ENCODE measurements around the gene SHQ1.

- no peak for TF ChIP-seq CTCF (IDR thresholded peaks at IDR 0.05; ENCODE audit: insufficient read depth, low read length)
- no peak for TF ChIP-seq POLR2AphosphoS5 (IDR thresholded peaks at IDR 0.05; ENCODE audit: low read depth)
- no peak for TF ChIP-seq REST (IDR thresholded peaks at IDR 0.05; ENCODE audit: insufficient replicate concordance, low read depth)
- no peak for TF ChIP-seq SPI1 (IDR thresholded peaks at IDR 0.05; ENCODE audit: borderline replicate concordance, low read depth)
- no peak for TF ChIP-seq GABPA (IDR thresholded peaks at IDR 0.05; ENCODE audit: low read depth)
These were observed 119.8 kb downstream of the SHQ1 start for GRCh38 chr3:72728329-72728889.
